Measurements from ENCODE around the gene RBKS.
"Not testable (repeated sequence)": the region's sequence is repeated elsewhere in the genome, so short reads cannot be mapped to it uniquely, and the experiment has no call there.

The RBKS gene

DNA sequence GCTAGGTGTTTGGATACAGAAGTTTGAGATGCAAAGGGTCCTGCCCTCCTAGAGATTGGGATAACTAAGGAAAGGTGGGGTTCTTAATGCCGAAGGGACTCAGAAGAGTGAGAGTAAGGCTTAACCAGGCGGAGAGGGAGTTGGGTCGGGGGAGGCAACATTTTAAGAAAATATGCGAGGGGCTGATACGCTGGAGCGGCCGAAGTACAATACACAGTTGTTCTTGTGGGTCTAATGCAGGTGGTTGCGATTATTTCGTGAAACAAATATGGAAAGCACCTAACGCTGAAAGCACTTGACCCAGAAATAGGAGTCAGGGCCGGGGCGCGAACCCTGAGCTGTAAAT lies 119.0 kb downstream of the RBKS start:
- DNase-seq (ENCODE audit: extremely low read depth in 1 of 2, low read depth in 1 of 2) = no peak

DNA sequence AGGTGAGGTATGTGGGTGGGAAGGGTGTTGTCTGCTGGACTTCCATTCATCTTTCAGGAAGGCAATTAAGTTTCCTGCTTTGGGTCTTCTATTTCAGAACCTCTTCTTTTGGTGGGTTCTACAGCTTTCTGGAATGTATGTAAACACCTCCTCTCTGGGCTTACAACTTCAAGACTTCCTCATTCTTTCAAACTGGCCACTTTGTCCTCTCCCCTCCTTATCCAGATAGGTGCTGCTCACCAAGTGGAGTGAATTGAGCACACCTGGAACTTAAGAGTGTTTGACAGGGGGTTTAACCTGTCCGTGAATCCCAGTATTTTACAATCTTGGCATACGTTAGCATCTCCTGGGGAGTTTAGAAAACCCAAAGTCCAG lies 123.9 kb downstream of the RBKS start:
- no peak for DNase-seq (ENCODE audit: extremely low read depth in 1 of 2, low read depth in 1 of 2)

DNA sequence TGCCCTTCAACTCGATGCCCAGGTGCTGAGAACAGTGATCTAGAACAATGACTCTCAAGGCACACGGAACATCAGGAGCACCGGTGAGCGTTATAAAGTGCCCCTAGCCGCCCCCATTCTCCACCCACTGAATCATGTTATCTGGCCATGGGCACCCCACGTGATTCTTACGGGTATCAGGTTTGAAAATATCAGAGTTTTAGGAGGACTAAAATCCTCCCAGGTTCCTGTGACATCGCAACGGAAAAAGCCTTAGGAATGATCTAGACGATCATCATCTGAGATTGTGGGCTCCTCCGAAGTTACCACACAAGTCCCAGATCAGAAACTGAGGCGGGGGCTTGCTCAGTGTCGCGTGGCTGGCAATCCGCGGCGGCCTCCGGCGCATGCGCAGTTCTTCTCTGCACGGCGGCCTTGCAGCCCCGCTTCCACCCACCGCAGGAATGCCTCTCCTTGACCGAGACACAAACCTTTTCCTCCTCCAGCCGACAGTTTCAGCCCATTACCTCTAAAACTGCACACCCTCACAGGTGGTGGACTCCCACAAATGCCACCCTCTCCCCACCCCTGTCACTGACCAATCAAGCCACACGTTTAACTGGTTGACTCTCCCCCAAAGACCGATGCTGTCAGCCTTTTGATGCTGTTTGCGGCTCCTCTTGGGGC lies 124.4 kb downstream of the RBKS start:
- peak in 1 of 2 donors; percentile 39 for DNase-seq (ENCODE audit: extremely low read depth in 1 of 2, low read depth in 1 of 2)

GRCh38 chr2:27764526-27764925 lies 125.7 kb downstream of the RBKS start:
- not testable (repeated sequence) for DNase-seq (ENCODE audit: extremely low read depth in 1 of 2, low read depth in 1 of 2)

DNA sequence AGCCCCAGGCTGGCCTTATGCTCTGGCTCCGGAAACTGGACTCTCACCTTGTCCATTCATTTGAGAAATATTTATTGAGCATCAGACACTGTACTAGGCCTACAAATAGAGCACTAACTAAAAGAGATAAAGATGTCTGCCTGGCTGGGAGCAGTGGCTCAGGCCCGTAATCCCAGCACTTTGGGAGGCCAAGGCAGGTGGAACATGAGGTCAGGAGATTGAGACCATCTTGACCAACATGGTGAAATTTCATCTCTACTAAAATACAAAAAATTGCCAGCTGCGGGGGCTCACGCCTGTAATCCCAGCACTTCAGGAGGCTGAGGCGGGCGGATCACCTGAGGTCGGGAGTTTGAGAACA lies 126.3 kb downstream of the RBKS start:
- no peak for DNase-seq (ENCODE audit: extremely low read depth in 1 of 2, low read depth in 1 of 2)

DNA sequence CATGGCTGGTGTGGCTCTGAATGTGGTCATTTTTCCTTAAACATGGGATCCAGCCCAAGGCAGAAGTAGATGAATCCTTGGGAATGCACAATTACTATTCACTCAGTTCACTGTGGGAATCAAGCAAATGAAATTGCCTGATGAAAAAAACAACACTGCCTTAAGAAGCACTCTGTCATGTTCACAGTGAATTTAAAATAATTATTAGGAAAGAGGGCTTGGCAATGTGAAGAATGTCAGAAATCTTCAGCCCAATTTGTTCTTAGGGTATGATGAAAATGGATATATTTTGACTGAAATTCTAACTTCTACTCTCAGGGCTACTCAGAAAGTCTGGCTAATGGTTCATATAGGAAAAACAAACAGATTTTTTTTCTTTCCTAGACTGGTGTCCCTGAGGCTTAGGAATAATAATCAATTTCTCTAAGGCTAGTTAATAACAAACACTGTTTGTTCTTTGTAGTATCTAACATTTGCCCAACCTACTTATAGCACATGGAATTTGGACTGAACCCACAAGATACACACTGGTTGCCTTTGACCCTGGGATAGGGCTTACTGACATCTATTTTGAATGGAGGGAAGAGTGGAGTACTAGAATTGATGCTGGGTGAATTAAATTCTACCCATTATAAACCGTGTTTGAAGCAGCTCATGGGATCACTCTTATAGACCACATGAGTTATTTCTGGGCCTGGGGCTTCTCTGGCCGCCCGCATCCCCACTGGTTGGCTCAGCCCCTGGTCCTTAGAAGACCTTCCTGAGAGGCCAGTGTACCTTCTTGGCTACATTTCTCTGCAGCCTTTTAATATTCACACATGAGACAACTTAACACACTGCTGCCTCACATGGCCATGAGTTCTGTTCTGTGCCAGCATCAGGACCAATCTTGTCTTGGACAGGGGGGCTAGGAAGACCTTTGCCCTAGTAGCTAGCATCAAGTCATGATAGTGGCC lies 127.0 kb downstream of the RBKS start:
- no peak for DNase-seq (ENCODE audit: extremely low read depth in 1 of 2, low read depth in 1 of 2)

GRCh38 chr2:27756544-27757498 lies 133.4 kb downstream of the RBKS start:
- DNase-seq (ENCODE audit: extremely low read depth in 1 of 2, low read depth in 1 of 2) = no peak

DNA sequence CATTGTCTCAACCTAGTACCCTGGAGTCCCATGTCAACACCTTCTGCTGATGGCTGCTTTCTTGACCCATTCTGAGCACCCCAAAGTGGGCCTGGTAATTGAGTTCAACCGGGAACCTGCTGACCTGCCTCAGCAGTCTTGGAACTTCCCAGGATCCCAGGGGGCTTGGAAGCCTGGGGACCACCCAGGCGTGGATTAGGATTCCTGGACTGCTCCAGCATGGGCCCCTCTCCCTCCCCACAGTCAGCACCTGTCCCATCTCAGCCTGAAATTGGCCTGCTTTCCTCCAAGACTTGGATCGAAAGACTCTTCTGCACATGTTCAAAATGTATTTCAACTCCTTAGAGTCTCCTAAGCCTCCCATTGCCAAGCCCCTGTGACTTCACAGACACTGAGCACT lies 134.1 kb downstream of the RBKS start:
- DNase-seq (ENCODE audit: extremely low read depth in 1 of 2, low read depth in 1 of 2) = no peak

GRCh38 chr2:27754831-27755230 lies 135.4 kb downstream of the RBKS start:
- no peak for DNase-seq (ENCODE audit: extremely low read depth in 1 of 2, low read depth in 1 of 2)

GRCh38 chr2:27754138-27754588 lies 136.0 kb downstream of the RBKS start:
- peak in 1 of 2 donors; percentile 49 for DNase-seq (ENCODE audit: extremely low read depth in 1 of 2, low read depth in 1 of 2)

- DNase-seq (ENCODE audit: extremely low read depth in 1 of 2, low read depth in 1 of 2) = no peak
Observed at GRCh38 chr2:27752551-27753237, 137.5 kb downstream of the RBKS start.

DNA sequence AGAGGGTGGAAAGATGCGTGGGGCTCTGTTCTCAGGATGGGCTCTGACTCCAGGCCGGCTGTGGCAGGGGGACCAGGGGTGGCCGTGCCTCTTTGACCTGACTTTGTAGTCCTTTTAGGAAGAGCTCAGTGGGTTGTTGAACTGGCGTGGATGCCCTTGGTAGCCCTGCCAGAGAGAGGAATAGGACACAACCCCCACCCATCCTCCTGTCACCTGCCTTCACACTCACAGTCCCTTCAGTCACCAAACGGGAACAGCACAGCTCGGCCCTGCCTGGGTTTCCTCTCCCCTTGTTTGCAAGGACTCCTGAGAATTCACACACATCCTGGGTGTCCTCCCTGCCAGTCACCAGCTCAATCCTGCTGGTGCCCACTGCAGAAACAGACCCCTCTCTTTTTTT lies 138.8 kb downstream of the RBKS start:
- no peak for DNase-seq (ENCODE audit: extremely low read depth in 1 of 2, low read depth in 1 of 2)

DNA sequence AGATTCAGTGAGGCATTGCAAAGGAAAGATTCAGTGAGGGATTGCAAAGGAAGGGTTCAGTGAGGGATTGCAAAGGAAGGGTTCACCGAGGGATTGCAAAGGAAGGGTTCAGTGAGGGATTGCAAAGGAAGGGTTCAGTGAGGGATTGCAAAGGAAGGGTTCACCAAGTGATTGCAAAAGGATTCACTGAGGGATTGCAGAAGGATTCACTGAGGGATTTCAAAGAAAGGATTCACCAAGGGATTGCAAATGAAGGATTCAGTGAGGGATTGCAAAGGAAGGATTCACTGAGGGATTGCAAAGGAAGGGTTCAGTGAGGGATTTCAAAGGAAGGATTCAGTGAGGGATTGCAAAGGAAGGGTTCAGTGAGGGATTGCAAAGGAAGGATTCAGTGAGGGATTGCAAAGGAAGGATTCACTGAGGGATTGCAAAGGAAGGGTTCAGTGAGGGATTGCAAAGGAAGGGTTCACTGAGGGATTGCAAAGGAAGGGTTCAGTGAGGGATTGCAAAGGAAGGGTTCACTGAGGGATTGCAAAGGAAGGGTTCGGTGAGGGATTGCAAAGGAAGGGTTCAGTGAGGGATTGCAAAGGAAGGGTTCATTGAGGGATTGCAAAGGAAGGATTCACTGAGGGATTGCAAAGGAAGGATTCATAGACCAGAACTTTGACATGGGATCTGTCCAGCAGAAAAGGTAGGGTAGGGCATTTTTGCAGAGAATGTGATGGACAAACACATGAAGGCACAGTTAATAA lies 141.2 kb downstream of the RBKS start:
- DNase-seq (ENCODE audit: extremely low read depth in 1 of 2, low read depth in 1 of 2) = not testable (repeated sequence)

GRCh38 chr2:27747827-27748352 lies 142.3 kb downstream of the RBKS start:
- DNase-seq (ENCODE audit: extremely low read depth in 1 of 2, low read depth in 1 of 2) = no peak

DNA sequence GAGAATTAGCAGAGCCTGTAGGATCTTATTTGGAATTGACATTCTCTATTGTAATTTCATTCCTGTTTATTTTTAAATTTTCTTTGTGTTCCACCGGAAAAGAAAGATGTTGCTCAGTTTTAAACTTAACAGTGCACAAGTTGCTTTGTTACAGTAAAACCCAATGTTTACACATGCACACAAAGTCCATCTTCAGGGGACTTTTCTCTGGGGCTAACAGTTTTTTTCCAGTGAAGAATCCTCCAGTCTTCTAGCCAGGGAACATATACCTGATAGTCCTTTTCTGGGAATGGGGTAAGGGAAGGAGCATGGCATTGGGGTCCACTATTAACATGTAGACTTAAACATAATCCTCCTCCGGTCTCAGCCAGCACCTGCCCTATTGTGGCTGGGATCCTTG lies 143.9 kb downstream of the RBKS start:
- no peak for DNase-seq (ENCODE audit: extremely low read depth in 1 of 2, low read depth in 1 of 2)

DNA sequence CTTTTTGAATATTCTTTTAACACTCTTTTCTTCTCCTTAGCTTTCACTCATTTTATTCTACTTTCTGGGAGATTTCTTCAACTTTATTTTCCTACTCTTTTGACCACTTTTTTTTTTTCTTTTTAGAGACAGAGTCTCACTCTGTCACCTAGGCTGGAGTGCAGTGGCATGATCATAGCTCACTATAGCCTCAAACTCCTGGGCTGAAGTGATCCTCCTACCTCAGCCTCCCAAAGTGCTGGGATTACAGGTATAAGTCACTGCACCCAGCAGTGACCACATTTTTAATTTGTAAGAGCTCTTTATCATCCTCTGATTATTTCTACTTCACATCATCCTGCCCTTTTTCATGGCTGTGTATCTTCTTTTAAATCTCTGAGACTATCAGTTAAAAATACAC lies 144.7 kb downstream of the RBKS start:
- DNase-seq (ENCODE audit: extremely low read depth in 1 of 2, low read depth in 1 of 2) = not testable (repeated sequence)

- DNase-seq (ENCODE audit: extremely low read depth in 1 of 2, low read depth in 1 of 2) = no peak
Observed at GRCh38 chr2:27742571-27742970, 147.6 kb downstream of the RBKS start.

GRCh38 chr2:27741673-27742072 lies 148.5 kb downstream of the RBKS start:
- no peak for DNase-seq (ENCODE audit: extremely low read depth in 1 of 2, low read depth in 1 of 2)

GRCh38 chr2:27739058-27739373 lies 151.2 kb downstream of the RBKS start:
- DNase-seq (ENCODE audit: extremely low read depth in 1 of 2, low read depth in 1 of 2) = no peak
